CD4-positive, CD25-positive, alpha-beta regulatory T cell (primary cell): ENCODE results near the gene GPR137C. TPM values are rescaled to one million over a fixed set of nuclear protein-coding genes. Genes with fewer than 3 reads are reported as not detected.

Experiments
- ATAC-seq, 2 donors: fragments of 150-1000 bp; cut with Tn5 transposase; one replicate each; pipeline ENCODE4 v1.10.0; 2021; ENCODE audit warnings: low read depth in 2 of 2, moderate number of reproducible peaks in 2 of 2, moderate library complexity in 1 of 2
- DNase-seq, 3 donors: peaks; one replicate each; pipeline versions ENCODE4 v3.0.0 to v3.0.0-alpha.2; 2012 to 2022; ENCODE audit warnings: mixed read lengths in 1 of 3
- H3K27ac ChIP-seq: one replicate; pipeline ENCODE4 v1.7.0; 2013; ENCODE audit warnings: mild to moderate bottlenecking, low read length; ENCODE audit not compliant: insufficient read depth, poor library complexity, severe bottlenecking
- H3K27me3 ChIP-seq: one replicate; pipeline ENCODE4 v1.7.0; 2013; ENCODE audit warnings: low read length; ENCODE audit not compliant: control insufficient read depth, insufficient read depth
- H3K36me3 ChIP-seq: one replicate; pipeline ENCODE4 v1.7.0; 2013; ENCODE audit warnings: mild to moderate bottlenecking, low read length, moderate library complexity; ENCODE audit not compliant: control insufficient read depth, insufficient read depth
- H3K4me1 ChIP-seq: 2 replicates; pipeline ENCODE4 v1.7.0; 2013; ENCODE audit warnings: mild to moderate bottlenecking, low read length; ENCODE audit not compliant: insufficient read depth, control insufficient read depth, poor library complexity, severe bottlenecking
- H3K4me3 ChIP-seq: one replicate; pipeline ENCODE4 v1.7.0; 2013; ENCODE audit warnings: low read depth, mild to moderate bottlenecking, low read length, moderate library complexity
- H3K9me3 ChIP-seq, 2 experiments: 1 replicate in 1 of 2; 2 replicates in 1 of 2; pipeline ENCODE4 v1.7.0; 2013; ENCODE audit warnings: low read length in 2 of 2, mild to moderate bottlenecking in 1 of 2, moderate library complexity in 1 of 2; ENCODE audit not compliant: control insufficient read depth in 2 of 2
- H3K27ac Mint-ChIP-seq, 3 donors: one replicate each; pipeline ENCODE4 v1.8.0; 2020 to 2022; ENCODE audit warnings: mild to moderate bottlenecking in 3 of 3, mixed read lengths in 3 of 3, moderate library complexity in 2 of 3
- H3K27me3 Mint-ChIP-seq: one replicate; pipeline ENCODE4 v1.8.0; 2022; ENCODE audit warnings: mild to moderate bottlenecking, mixed read lengths
- H3K36me3 Mint-ChIP-seq: one replicate; pipeline ENCODE4 v1.8.0; 2020; ENCODE audit warnings: mixed read lengths
- H3K4me1 Mint-ChIP-seq, 4 donors: one replicate each; pipeline ENCODE4 v1.8.0; 2020 to 2022; ENCODE audit warnings: mixed read lengths in 4 of 4, mild to moderate bottlenecking in 1 of 4
- H3K4me3 Mint-ChIP-seq, 4 donors: one replicate each; pipeline ENCODE4 v1.8.0; 2020 to 2022; ENCODE audit warnings: mild to moderate bottlenecking in 4 of 4, mixed read lengths in 4 of 4, moderate library complexity in 3 of 4
- H3K9me3 Mint-ChIP-seq, 7 donors: one replicate each; pipeline ENCODE4 v1.8.0; 2020 to 2022; ENCODE audit warnings: mixed read lengths in 7 of 7, mild to moderate bottlenecking in 3 of 7, moderate library complexity in 2 of 7
- polyA plus RNA-seq, 4 donors: library from polyadenylated mRNA; unstranded; fragments of 300-500 nt; fragmentation: Illumina TruSeq; gene quantifications; one replicate each; pipeline ENCODE4 v1.2.3, GENCODE V29; 2021
- total RNA-seq: library from RNA; stranded (reverse); gene quantifications from one replicate; pipeline ENCODE4 v1.2.3, GENCODE V29; 2022

The GPR137C gene
- total and polyA plus RNA-seq, 5 donors from 2014 or later: 0.06 to 0.22 TPM; not detected in 3

- H3K9me3 ChIP-seq: no peaks in the 10 kb centered on the region
- H3K4me1 ChIP-seq: no peaks in the 10 kb centered on the region
- DNase-seq: no peak
- H3K9me3 Mint-ChIP-seq: peaks cover 0 to 3% (median 0%) of the 10 kb centered on the region in 7 donors
- no peak overlapping the region for H3K27ac Mint-ChIP-seq
- no peaks in the 10 kb centered on the region for H3K36me3 ChIP-seq
- no peak for ATAC-seq
- H3K27me3 Mint-ChIP-seq: peaks cover 17% of the 10 kb centered on the region
- peaks cover 7% of the 10 kb centered on the region for H3K27me3 ChIP-seq
- no peaks in the 10 kb centered on the region for H3K4me1 Mint-ChIP-seq
- H3K4me3 Mint-ChIP-seq: no peak overlapping the region
- H3K4me3 ChIP-seq: no peak overlapping the region
- H3K36me3 Mint-ChIP-seq: no peaks in the 10 kb centered on the region
- H3K27ac ChIP-seq: no peak overlapping the region
These were observed 30.9 kb downstream of the GPR137C start for GRCh38 chr14:52583544-52583943.

- Mint-ChIP-seq H3K9me3 (peaks cover under 1 to 12% (median 9%) of the 10 kb centered on the region in 7 donors), H3K27me3 (peaks cover 15% of the 10 kb centered on the region), H3K27ac (no peak overlapping the region), H3K36me3 (no peaks in the 10 kb centered on the region), H3K4me1 (no peaks in the 10 kb centered on the region), H3K4me3 (no peak overlapping the region)
- Histone ChIP-seq H3K9me3 (peaks cover 0 to 4% of the 10 kb centered on the region in 2 experiments), H3K4me3 (no peak overlapping the region), H3K36me3 (no peaks in the 10 kb centered on the region), H3K27me3 (peaks cover 3% of the 10 kb centered on the region), H3K27ac (no peak overlapping the region), H3K4me1 (no peaks in the 10 kb centered on the region)
- ATAC-seq (no peak), DNase-seq (no peak)
These were observed 37.0 kb downstream of the GPR137C start for GRCh38 chr14:52589646-52590045.

- Mint-ChIP-seq H3K9me3 (peaks cover 4 to 17% (median 11%) of the 10 kb centered on the region in 7 donors), H3K4me3 (no peak overlapping the region), H3K27me3 (peaks cover 11% of the 10 kb centered on the region), H3K27ac (no peak overlapping the region), H3K4me1 (no peaks in the 10 kb centered on the region), H3K36me3 (no peaks in the 10 kb centered on the region)
- Histone ChIP-seq H3K9me3 (peaks cover 0 to 4% of the 10 kb centered on the region in 2 experiments), H3K36me3 (no peaks in the 10 kb centered on the region), H3K4me1 (no peaks in the 10 kb centered on the region), H3K27ac (no peak overlapping the region), H3K4me3 (no peak overlapping the region), H3K27me3 (peaks cover 2% of the 10 kb centered on the region)
- no peak for ATAC-seq
- no peak for DNase-seq
These were observed 37.7 kb downstream of the GPR137C start for GRCh38 chr14:52590318-52590717.

GRCh38 chr14:52596320-52596719 lies 43.7 kb downstream of the GPR137C start:
- no peaks in the 10 kb centered on the region for H3K36me3 ChIP-seq
- DNase-seq: no peak
- no peak overlapping the region for H3K27ac Mint-ChIP-seq
- H3K27me3 Mint-ChIP-seq: peaks cover 22% of the 10 kb centered on the region
- ATAC-seq: no peak
- H3K9me3 Mint-ChIP-seq: peaks cover 4 to 21% (median 11%) of the 10 kb centered on the region in 7 donors
- H3K9me3 ChIP-seq: peaks cover 0 to 4% of the 10 kb centered on the region in 2 experiments
- no peak overlapping the region for H3K27ac ChIP-seq
- no peaks in the 10 kb centered on the region for H3K4me1 Mint-ChIP-seq
- no peaks in the 10 kb centered on the region for H3K36me3 Mint-ChIP-seq
- peak overlapping the region in 1 of 4 donors; percentile 7 for H3K4me3 Mint-ChIP-seq
- H3K4me1 ChIP-seq: no peaks in the 10 kb centered on the region
- peaks cover 5% of the 10 kb centered on the region for H3K27me3 ChIP-seq
- no peak overlapping the region for H3K4me3 ChIP-seq

- Mint-ChIP-seq H3K4me1 (no peaks in the 10 kb centered on the region), H3K27ac (no peak overlapping the region), H3K4me3 (no peak overlapping the region), H3K36me3 (no peaks in the 10 kb centered on the region), H3K9me3 (peaks cover 4 to 21% (median 9%) of the 10 kb centered on the region in 7 donors), H3K27me3 (peaks cover 22% of the 10 kb centered on the region)
- H3K27me3 ChIP-seq: peaks cover 5% of the 10 kb centered on the region
- H3K4me1 ChIP-seq: no peaks in the 10 kb centered on the region
- no peak overlapping the region for H3K4me3 ChIP-seq
- peaks cover 0 to 4% of the 10 kb centered on the region in 2 experiments for H3K9me3 ChIP-seq
- H3K27ac ChIP-seq: no peak overlapping the region
- H3K36me3 ChIP-seq: no peaks in the 10 kb centered on the region
- DNase-seq: no peak
- no peak for ATAC-seq
These were observed 44.2 kb downstream of the GPR137C start for GRCh38 chr14:52596861-52597260.

- no peak for DNase-seq
- Mint-ChIP-seq H3K27me3 (peaks cover 29% of the 10 kb centered on the region), H3K4me3 (no peak overlapping the region), H3K9me3 (peaks cover 4 to 16% (median 9%) of the 10 kb centered on the region in 7 donors), H3K36me3 (no peaks in the 10 kb centered on the region), H3K4me1 (peaks cover 0 to 3% (median 0%) of the 10 kb centered on the region in 4 donors), H3K27ac (no peak overlapping the region)
- Histone ChIP-seq H3K27ac (no peak overlapping the region), H3K9me3 (peaks cover 0 to 4% of the 10 kb centered on the region in 2 experiments), H3K27me3 (peaks cover 5% of the 10 kb centered on the region), H3K4me3 (no peak overlapping the region), H3K4me1 (no peaks in the 10 kb centered on the region), H3K36me3 (no peaks in the 10 kb centered on the region)
- ATAC-seq: no peak
These were observed 45.9 kb downstream of the GPR137C start for GRCh38 chr14:52598568-52598967.

- no peak for DNase-seq
- Mint-ChIP-seq H3K4me1 (peaks cover 0 to 3% (median 0%) of the 10 kb centered on the region in 4 donors), H3K27ac (no peak overlapping the region), H3K36me3 (no peaks in the 10 kb centered on the region), H3K9me3 (peaks cover 0 to 11% (median 4%) of the 10 kb centered on the region in 7 donors), H3K27me3 (peaks cover 36% of the 10 kb centered on the region), H3K4me3 (no peak overlapping the region)
- no peaks in the 10 kb centered on the region for H3K9me3 ChIP-seq
- ATAC-seq: no peak
- H3K4me3 ChIP-seq: no peak overlapping the region
- no peaks in the 10 kb centered on the region for H3K36me3 ChIP-seq
- no peak overlapping the region for H3K27ac ChIP-seq
- no peaks in the 10 kb centered on the region for H3K4me1 ChIP-seq
- peaks cover 5% of the 10 kb centered on the region for H3K27me3 ChIP-seq
These were observed 47.3 kb downstream of the GPR137C start for GRCh38 chr14:52599974-52600373.

GRCh38 chr14:52602131-52602530 lies 49.5 kb downstream of the GPR137C start:
- H3K36me3 ChIP-seq: no peaks in the 10 kb centered on the region
- Mint-ChIP-seq H3K4me1 (peaks cover 0 to 3% (median 0%) of the 10 kb centered on the region in 4 donors), H3K27me3 (peaks cover 40% of the 10 kb centered on the region), H3K9me3 (peaks cover 0 to 12% (median 2%) of the 10 kb centered on the region in 7 donors), H3K27ac (peak overlapping the region in 1 of 3 donors; percentile 70), H3K4me3 (no peak overlapping the region), H3K36me3 (no peaks in the 10 kb centered on the region)
- peak in 1 of 3 donors; percentile 2 for DNase-seq
- peaks cover 10% of the 10 kb centered on the region for H3K27me3 ChIP-seq
- no peak overlapping the region for H3K27ac ChIP-seq
- no peaks in the 10 kb centered on the region for H3K9me3 ChIP-seq
- ATAC-seq: no peak
- no peak overlapping the region for H3K4me3 ChIP-seq
- H3K4me1 ChIP-seq: no peaks in the 10 kb centered on the region
